GM21529 (cell line): ENCODE results near the gene RALGAPA1.
"Not testable (repeated sequence)": the region's sequence is repeated elsewhere in the genome, so short reads cannot be mapped to it uniquely, and the experiment has no call there.

Experiments used
- ATAC-seq: cut with Tn5 transposase; IDR thresholded peaks from one replicate; pipeline ENCODE4 v1.9.1; 2021; ENCODE audit not compliant: unreplicated experiment

The RALGAPA1 gene

DNA sequence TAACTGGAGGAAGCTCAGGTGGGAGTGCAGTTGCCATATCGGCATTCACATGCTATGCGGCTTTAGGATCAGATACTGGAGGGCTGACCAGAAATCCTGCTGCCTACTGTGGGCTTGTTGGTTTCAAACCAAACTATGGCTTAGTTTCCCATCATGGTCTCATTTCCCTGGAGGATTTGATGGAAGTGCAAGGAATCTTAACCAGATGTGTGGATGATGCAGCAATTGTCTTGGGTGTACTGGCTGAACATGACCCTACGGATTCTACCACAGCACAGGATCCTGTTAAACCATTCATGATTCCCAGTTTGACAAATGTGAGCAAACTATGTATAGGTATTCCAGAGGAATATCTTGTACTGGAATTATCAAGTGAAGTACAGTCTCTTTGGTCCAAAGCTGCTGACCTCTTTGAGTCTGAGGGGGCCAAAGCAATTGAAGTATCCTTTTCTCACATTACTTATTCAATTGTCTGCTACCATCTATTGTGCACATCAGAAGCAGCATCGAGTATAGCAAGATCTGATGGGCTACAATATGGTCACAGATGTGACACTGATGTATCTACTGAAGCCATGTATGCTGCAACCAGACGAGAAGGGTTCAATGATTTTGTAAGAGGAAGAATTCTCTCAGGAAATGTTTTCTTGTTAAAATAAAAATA, 42.9 kb downstream of the RALGAPA1 start:
- no peak for ATAC-seq

DNA sequence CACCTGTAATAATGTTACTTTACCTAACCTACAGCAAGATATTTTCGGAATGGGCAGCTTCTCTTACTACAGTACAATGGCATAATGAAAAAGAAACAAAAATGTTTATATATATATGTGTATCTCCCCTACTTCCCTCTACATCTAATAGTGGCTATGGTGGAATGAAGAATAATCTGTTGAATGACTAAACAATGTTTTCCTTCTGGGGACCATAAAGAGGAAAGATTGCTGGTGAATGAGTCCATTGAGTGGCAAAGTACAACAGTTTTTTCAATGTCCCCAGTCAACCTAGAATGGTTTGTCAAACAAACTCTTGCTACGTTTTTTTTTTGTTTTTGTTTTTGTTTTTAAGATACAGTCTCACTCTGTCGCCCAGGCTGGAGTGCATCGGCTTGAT, 47.2 kb downstream of the RALGAPA1 start:
- ATAC-seq: no peak

- ATAC-seq: no peak
Measured at GRCh38 chr14:35760143-35760542, 49.0 kb downstream of the RALGAPA1 start.

DNA sequence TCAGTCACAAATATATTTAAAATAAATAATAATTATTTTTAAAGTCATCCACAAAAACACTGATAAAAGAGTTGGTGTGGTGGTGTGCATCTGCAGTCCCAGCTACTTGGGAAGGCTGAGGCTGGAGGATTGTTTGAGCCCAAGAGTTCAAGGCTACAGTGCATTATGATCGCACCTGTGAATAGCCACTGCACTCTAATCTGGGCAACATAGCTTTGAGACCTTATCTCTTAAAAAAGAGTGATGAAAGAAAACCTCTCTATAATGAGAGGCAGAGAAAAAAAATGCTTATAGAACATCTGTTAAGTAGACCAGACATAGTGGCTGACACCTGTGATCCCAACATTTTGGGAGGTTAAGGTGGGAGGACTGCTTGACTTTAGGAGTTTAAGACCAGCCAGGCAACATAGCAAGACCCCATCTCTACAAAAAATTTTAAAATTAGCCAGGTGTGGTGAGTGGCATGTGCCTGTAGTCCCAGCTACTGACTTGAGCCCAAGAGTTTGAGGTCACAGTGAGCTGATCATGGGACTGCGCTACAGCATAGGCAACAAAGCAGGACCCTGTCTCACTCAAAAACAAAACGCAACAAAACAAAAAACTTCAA, 50.5 kb downstream of the RALGAPA1 start:
- no peak for ATAC-seq

DNA sequence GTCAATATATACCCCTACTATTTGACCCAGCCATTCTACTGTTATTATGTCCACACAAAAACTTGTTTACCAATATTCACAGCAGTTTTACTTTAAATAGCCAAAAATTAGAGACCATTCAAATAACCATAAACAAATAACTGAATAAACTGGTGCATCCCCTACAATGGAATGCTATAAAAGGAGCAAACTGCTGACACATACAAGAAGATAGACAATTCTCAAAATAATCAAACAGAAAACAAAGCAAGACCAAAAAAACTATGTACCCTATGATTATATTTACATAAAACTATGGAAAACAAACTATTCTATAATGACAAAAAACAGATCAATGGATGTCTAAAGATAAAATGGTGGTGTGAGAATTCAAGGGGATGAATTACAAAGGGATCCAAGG, 54.4 kb downstream of the RALGAPA1 start:
- ATAC-seq: no peak

DNA sequence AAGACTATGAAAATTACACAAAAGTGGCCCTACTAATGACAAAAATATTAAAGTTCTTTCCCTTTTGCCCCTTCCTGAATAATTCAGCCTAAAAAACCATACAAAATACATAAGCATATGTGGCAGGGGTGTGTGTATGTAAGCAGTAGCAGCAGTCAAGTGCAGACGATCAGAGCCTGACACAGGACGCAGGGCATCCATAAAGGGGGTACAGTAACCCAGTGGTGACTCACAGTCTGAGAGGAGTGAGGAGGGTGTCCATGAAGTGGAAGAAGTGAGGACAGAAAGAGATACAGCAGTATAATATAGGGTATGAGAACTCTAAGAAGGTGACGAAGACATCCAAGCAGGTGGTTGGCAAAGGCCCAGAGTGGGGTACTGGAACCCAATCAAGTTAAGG, 56.7 kb downstream of the RALGAPA1 start:
- ATAC-seq: no peak

DNA sequence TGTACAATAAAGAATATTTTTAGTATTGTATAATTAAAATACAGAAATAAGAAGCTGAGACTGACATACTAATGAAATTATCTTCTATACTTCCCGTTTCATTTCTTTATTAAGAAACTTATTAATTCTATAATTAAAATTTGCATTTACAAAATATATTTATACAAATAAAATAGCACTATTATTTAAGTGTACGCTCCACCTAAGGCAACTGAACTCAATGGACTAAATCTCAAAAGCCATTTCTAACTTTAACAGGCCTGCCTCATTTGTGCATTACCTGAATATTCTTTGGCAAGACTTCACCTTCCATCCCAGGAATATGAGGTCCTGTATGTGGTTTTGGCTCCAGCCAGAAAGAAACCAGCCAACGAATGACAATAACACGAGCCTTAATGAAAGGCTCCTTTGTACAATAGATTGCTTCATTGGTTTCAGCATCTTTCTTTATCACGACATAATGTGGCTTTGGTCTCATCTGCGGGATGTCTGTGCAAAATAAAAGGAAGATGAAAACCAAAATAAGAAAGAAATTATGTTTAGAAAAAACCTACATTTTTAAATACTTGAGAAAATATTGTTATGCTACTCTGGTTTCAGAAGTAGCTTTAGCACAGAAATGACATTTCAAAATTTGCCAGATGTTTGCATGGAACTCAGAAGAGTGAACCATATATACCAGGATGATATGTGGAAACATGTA, 58.7 kb downstream of the RALGAPA1 start:
- ATAC-seq: no peak

DNA sequence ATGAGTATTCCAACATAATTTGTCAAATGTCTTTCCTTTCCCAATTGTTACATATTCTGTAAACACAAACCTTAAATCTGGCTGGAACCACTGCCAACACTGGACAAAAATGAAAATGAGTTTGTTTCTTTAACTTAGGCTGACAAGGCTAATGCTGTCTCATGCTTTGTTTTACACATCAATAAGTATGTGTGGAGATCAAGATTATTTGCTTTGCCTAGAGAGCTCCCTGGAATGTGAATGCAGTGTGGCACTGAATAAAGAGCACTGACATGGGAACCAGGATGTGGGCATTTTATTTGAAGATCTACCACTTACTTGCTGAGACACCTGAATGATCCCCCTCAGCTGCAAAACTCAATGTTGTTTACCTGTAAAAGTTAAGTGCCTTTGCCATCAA, 61.7 kb downstream of the RALGAPA1 start:
- ATAC-seq: no peak

GRCh38 chr14:35742442-35742841, 66.7 kb downstream of the RALGAPA1 start:
- ATAC-seq: no peak

DNA sequence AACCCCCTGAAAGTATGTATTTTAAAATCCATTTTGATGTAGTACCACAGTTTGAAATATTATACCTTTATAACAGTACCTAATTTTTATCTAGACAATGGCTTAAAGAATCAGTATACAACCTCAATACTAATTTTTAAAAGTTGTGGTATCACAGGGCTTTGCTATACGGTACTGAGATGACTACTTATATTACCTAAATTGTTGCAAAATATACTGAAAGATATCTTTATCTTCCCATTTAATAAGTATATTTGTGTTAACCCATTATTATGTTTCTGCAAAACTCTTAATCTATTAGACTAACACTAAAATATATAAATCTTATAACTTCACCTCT, 67.1 kb downstream of the RALGAPA1 start:
- ATAC-seq: no peak

DNA sequence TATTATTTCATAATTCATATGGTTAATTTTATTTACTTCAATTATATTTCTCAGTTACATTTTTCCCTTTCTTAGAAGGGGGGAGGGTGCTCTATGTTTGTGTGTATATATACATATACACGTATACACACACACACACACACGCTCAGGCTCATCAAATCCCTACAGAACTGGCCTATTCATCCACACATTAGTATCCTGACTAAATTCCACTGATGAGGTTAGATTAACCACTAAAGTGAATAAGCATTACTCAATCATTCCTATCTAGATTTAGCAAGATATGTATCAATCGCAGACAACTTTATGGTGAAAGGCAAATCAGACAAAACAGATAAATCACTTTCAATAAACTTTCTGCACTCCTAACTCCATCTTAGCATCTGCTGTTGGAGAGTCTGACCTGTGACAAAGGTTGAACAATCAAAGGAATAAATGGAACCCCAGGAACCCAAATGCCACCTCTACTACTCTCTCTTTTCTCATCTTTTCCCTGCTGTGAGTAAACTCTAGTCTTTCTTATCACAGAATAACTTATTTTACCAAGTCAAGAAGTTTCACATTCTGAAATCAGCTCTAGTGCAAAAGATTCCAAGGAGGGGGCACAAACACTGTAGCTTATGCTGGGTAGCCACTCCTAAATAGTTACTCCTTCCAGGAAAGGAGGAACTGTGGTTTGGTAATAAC, 67.6 kb downstream of the RALGAPA1 start:
- ATAC-seq: no peak

GRCh38 chr14:35740215-35740614, 68.9 kb downstream of the RALGAPA1 start:
- ATAC-seq: no peak

- ATAC-seq: not testable (repeated sequence)
Measured at GRCh38 chr14:35735163-35735562, 73.9 kb downstream of the RALGAPA1 start.

- ATAC-seq: not testable (repeated sequence)
Measured at GRCh38 chr14:35733510-35733909, 75.6 kb downstream of the RALGAPA1 start.

GRCh38 chr14:35730871-35731270, 78.2 kb downstream of the RALGAPA1 start:
- ATAC-seq: no peak

GRCh38 chr14:35727764-35728163, 81.3 kb downstream of the RALGAPA1 start:
- no peak for ATAC-seq

GRCh38 chr14:35725930-35726329, 83.2 kb downstream of the RALGAPA1 start:
- no peak for ATAC-seq

DNA sequence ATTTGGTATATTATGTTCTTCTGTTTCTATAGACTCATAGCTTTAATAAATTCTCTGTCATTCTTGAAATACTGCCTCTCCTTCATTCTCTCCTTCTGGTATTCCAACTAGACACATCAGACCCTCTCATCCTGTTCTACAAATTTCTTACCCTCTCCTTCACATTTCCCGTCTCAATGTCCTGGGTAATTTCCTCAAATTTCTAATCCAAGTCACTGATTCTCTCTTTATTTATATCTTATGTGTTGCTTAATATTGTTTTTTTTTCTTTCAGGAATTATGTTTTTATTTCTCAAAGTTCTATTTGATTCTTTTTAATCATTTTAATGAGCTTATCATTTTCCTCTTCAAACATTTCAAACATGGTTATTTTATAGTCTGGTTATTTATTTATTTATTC, 94.0 kb downstream of the RALGAPA1 start:
- ATAC-seq: no peak

DNA sequence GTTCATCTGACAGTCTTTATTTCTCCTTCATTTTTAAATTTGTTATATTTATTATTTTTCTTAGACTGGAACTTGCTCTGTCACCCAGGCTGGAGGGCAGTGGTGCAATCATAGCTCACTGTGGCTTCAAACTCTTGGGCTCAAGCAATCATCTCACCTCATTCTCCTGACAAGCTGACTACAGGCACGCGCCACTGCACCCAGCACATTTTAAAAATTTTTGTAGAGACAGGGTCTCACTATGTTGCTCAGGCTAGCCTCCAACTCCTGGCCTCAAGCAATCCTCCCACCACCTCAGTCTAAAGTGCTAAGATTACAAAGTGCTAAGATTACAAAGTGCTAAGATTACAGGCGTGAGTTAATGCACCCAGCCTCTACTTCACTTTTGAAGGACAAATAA, 96.6 kb downstream of the RALGAPA1 start:
- no peak for ATAC-seq

DNA sequence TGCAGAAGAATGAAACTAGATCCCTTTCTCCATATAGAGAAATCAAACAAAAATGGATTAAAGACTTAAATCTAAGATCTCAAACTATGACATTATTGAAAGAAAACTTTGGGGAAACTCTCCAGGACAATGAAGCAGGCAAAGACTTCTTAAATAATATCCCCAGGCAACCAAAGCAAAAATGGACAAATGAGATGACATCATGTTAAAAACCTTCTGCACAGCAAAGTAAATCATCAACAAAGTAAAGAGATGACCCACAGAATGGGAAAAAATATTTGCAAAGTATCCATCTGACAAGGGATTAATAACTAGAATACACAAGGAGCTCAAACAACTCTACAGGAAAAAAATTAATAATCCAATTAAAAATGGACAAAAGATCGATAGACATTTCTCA, 101.0 kb downstream of the RALGAPA1 start:
- ATAC-seq: no peak

DNA sequence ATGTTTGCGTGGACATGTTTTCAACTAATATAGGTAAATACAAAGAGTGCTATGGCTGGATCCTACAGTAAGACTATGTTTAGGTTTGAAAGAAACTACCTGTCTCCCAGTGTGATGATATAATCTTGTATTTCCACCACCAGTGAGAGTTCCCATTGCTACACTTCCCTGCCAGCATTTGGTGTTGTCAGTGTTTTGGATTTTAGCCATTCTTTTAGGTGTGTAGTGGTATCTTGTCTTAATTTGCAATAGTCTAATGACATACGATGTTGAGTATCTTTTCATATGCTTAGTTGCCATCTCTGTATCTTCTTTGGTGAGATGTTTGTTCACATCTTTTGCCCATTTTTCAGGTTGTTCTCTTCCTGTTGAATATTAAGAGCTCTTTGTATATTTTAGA, 103.5 kb downstream of the RALGAPA1 start:
- no peak for ATAC-seq
